GM19455 (cell line): Measurements from ENCODE around the gene WDFY4.

Experiments used
- ATAC-seq: cut with Tn5 transposase; IDR thresholded peaks from one replicate; pipeline ENCODE4 v1.9.1; 2021; ENCODE audit not compliant: unreplicated experiment

WDFY4 gene

GRCh38 chr10:48897441-48897790, 212.7 kb downstream of the WDFY4 start:
- no peak for ATAC-seq

- ATAC-seq, result no peak
Observed at GRCh38 chr10:48898426-48898825, 213.8 kb downstream of the WDFY4 start.

GRCh38 chr10:48899781-48900180, 215.1 kb downstream of the WDFY4 start:
- ATAC-seq, result no peak

GRCh38 chr10:48900371-48900801, 215.7 kb downstream of the WDFY4 start:
- ATAC-seq, result no peak

- no peak for ATAC-seq
Observed at GRCh38 chr10:48901319-48901718, 216.6 kb downstream of the WDFY4 start.

GRCh38 chr10:48902096-48902495, 217.4 kb downstream of the WDFY4 start:
- ATAC-seq, result no peak

GRCh38 chr10:48903151-48903550, 218.5 kb downstream of the WDFY4 start:
- ATAC-seq, result no peak

- no peak for ATAC-seq
Observed at GRCh38 chr10:48904861-48905260, 220.2 kb downstream of the WDFY4 start.

- ATAC-seq, result no peak
Observed at GRCh38 chr10:48905311-48905710, 220.6 kb downstream of the WDFY4 start.

- ATAC-seq, result no peak
Observed at GRCh38 chr10:48906841-48907240, 222.2 kb downstream of the WDFY4 start.

GRCh38 chr10:48907730-48908129, 223.1 kb downstream of the WDFY4 start:
- no peak for ATAC-seq

- no peak for ATAC-seq
Observed at GRCh38 chr10:48910548-48910947, 225.9 kb downstream of the WDFY4 start.

- ATAC-seq, result no peak
Observed at GRCh38 chr10:48913674-48914073, 229.0 kb downstream of the WDFY4 start.

- ATAC-seq, result no peak
Observed at GRCh38 chr10:48923748-48924147, 239.1 kb downstream of the WDFY4 start.

GRCh38 chr10:48924988-48925387, 240.3 kb downstream of the WDFY4 start:
- ATAC-seq, result no peak

- ATAC-seq, result no peak
Observed at GRCh38 chr10:48926255-48926654, 241.6 kb downstream of the WDFY4 start.

- no peak for ATAC-seq
Observed at GRCh38 chr10:48926764-48927540, 242.3 kb downstream of the WDFY4 start.

- no peak for ATAC-seq
Observed at GRCh38 chr10:48929413-48929990, 244.8 kb downstream of the WDFY4 start.

GRCh38 chr10:48931188-48931587, 246.5 kb downstream of the WDFY4 start:
- no peak for ATAC-seq

- ATAC-seq, result no peak
Observed at GRCh38 chr10:48932831-48933664, 248.4 kb downstream of the WDFY4 start.

GRCh38 chr10:48934672-48935501, 250.2 kb downstream of the WDFY4 start:
- no peak for ATAC-seq
